Breast epithelium (tissue), 3 donors: ENCODE data around the gene SLC38A9.

Experiments
- CTCF ChIP-seq, 3 donors: fragments of 450-650 bp; IDR thresholded peaks; one replicate each; pipeline ENCODE4 v1.5.1; 2016 to 2017; ENCODE audit warnings: antibody characterized with exemption in 3 of 3, mild to moderate bottlenecking in 3 of 3, moderate library complexity in 3 of 3
- POLR2A ChIP-seq: fragments of 450-650 bp; IDR thresholded peaks from one replicate; pipeline ENCODE4 v1.6.1; 2016; ENCODE audit warnings: antibody characterized with exemption, mild to moderate bottlenecking, moderate library complexity
- POLR2AphosphoS5 ChIP-seq, 3 donors: sonication (generic); formaldehyde crosslinking; IDR thresholded peaks; one replicate each; pipeline ENCODE4 v1.6.1; 2017; ENCODE audit warnings: antibody characterized with exemption in 3 of 3

DNA sequence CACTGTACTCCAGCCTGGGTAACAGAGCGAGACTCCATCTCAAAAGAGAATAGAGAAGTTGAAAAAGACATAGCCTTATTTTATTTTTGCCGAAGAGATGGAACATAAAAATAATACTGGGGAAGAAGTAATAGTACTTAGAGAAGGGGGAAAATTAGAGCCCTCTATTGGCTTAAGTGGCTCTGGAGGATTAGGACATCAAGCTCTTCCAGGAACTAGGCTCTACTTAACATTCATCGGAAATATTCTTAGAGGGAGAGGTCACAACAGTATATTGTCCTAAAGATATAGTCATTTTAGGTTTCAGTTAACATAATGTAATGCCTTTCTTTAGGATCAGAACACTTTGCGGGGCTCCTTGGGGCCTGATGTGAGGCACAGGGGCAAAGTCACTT is 91.4 kb downstream of the SLC38A9 start:
- TF ChIP-seq CTCF (IDR thresholded peaks at IDR 0.05): no peak
- no peak for TF ChIP-seq POLR2A
- TF ChIP-seq POLR2AphosphoS5 (IDR thresholded peaks at IDR 0.05): no peak
